GM21529 (cell line): Measurements from ENCODE around the gene PQBP1.
A peak's percentile ranks its signal among the peaks of the same experiment; 100 is the strongest.

Source experiments
- ATAC-seq: cut with Tn5 transposase; IDR thresholded peaks from one replicate; pipeline ENCODE4 v1.9.1; 2021; ENCODE audit not compliant: unreplicated experiment

The PQBP1 gene

GRCh38 chrX:48901069-48901468, 3.3 kb downstream of the PQBP1 start:
- ATAC-seq, result no peak

- ATAC-seq, result no peak
Measured at GRCh38 chrX:48902135-48902534, 4.4 kb downstream of the PQBP1 start.

GRCh38 chrX:48902776-48903175, 5.0 kb downstream of the PQBP1 start:
- no peak for ATAC-seq

GRCh38 chrX:48903290-48903689, 5.6 kb downstream of the PQBP1 start:
- ATAC-seq, result no peak

GRCh38 chrX:48904180-48904579, 6.5 kb downstream of the PQBP1 start:
- no peak for ATAC-seq

GRCh38 chrX:48904626-48905025, 6.9 kb downstream of the PQBP1 start:
- no peak for ATAC-seq

GRCh38 chrX:48905090-48905790, 7.5 kb downstream of the PQBP1 start:
- ATAC-seq, result no peak

- ATAC-seq, result no peak
Measured at GRCh38 chrX:48908600-48908999, 10.9 kb downstream of the PQBP1 start.

GRCh38 chrX:48909703-48910294, 12.1 kb downstream of the PQBP1 start:
- no peak for ATAC-seq

- no peak for ATAC-seq
Measured at GRCh38 chrX:48910926-48911411, 13.2 kb downstream of the PQBP1 start.

GRCh38 chrX:48911412-48912182, 13.9 kb downstream of the PQBP1 start, which contains the start of gene SLC35A2:
SLC35A2 (minus strand) TSS chrX:48911646; CDS start chrX:48911636, 10 bp downstream.
- peak; percentile 58 for ATAC-seq

- no peak for ATAC-seq
Measured at GRCh38 chrX:48913605-48914366, 16.1 kb downstream of the PQBP1 start.

GRCh38 chrX:48914593-48915493, 17.1 kb downstream of the PQBP1 start:
- no peak for ATAC-seq

- ATAC-seq, result peak; percentile 33
Measured at GRCh38 chrX:48917139-48918001, 19.6 kb downstream of the PQBP1 start.

- no peak for ATAC-seq
Measured at GRCh38 chrX:48918301-48918642, 20.5 kb downstream of the PQBP1 start.

GRCh38 chrX:48918643-48919340, 21.1 kb downstream of the PQBP1 start, which contains the start of gene PIM2:
PIM2 (minus strand) TSS chrX:48919024; CDS start chrX:48918834, 190 bp downstream.
- ATAC-seq, result peak; percentile 70

- no peak for ATAC-seq
Measured at GRCh38 chrX:48919360-48919841, 21.7 kb downstream of the PQBP1 start.
